Neural progenitor cell (in vitro differentiated cells): Measurements from ENCODE around the gene TRPM3.

Source experiments
- EZH2 ChIP-seq: fragments of 200-600 bp; sonication (generic); IDR thresholded peaks from 2 replicates; pipeline ENCODE4 v1.6.1; 2017; ENCODE audit warnings: antibody characterized with exemption, mild to moderate bottlenecking, moderate library complexity
- TF ChIP-seq, protein P1 (sequence below): fragments of 200-600 bp; sonication (generic); IDR thresholded peaks from 2 replicates; pipeline ENCODE4 v1.5.1; 2017; ENCODE audit warnings: antibody characterized with exemption, mild to moderate bottlenecking

DNA sequence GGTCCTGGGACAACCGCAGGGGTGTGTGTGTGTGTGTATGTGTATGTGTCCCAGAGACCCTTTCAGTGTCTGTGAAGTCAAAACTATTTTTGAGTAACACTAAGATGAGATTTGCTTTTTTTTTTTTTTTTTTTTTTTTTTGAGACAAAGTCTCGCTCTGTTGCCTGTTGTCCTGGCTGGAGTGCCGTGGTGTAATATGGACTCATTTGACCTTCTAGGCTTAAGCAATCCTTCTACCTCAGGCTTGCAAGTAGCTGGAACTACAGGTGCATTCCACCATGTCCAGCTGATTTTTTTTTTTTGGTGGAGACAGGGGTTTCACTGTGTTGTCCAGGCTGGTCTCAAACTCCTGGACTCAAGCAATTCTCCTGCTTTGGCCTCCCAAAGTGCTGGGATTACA, 609.6 kb downstream of the TRPM3 start:
- TF ChIP-seq, protein P1, sequence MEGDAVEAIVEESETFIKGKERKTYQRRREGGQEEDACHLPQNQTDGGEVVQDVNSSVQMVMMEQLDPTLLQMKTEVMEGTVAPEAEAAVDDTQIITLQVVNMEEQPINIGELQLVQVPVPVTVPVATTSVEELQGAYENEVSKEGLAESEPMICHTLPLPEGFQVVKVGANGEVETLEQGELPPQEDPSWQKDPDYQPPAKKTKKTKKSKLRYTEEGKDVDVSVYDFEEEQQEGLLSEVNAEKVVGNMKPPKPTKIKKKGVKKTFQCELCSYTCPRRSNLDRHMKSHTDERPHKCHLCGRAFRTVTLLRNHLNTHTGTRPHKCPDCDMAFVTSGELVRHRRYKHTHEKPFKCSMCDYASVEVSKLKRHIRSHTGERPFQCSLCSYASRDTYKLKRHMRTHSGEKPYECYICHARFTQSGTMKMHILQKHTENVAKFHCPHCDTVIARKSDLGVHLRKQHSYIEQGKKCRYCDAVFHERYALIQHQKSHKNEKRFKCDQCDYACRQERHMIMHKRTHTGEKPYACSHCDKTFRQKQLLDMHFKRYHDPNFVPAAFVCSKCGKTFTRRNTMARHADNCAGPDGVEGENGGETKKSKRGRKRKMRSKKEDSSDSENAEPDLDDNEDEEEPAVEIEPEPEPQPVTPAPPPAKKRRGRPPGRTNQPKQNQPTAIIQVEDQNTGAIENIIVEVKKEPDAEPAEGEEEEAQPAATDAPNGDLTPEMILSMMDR: no peak
- TF ChIP-seq EZH2: no peak
